ENCODE measurements around the gene MALAT1.
"Not testable (repeated sequence)": the region's sequence is repeated elsewhere in the genome, so short reads cannot be mapped to it uniquely, and the experiment has no call there.

The MALAT1 gene

DNA sequence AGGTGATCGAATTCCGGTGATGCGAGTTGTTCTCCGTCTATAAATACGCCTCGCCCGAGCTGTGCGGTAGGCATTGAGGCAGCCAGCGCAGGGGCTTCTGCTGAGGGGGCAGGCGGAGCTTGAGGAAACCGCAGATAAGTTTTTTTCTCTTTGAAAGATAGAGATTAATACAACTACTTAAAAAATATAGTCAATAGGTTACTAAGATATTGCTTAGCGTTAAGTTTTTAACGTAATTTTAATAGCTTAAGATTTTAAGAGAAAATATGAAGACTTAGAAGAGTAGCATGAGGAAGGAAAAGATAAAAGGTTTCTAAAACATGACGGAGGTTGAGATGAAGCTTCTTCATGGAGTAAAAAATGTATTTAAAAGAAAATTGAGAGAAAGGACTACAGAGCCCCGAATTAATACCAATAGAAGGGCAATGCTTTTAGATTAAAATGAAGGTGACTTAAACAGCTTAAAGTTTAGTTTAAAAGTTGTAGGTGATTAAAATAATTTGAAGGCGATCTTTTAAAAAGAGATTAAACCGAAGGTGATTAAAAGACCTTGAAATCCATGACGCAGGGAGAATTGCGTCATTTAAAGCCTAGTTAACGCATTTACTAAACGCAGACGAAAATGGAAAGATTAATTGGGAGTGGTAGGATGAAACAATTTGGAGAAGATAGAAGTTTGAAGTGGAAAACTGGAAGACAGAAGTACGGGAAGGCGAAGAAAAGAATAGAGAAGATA, at the start of gene MALAT1:
Gene MALAT1, plus strand, starts transcription at position 69 of the 736 bp plus-strand sequence.
- Mint-ChIP-seq H3K36me3 (peaks cover 7 to 12% of the 10 kb centered on the region in 2 donors), H3K27me3 (no peaks in the 10 kb centered on the region), H3K9me3 (no peaks in the 10 kb centered on the region), H3K27ac (no peak within 1 kb of the TSS), H3K4me3 (no peak within 1 kb of the TSS), H3K4me1 (peaks cover 25 to 40% of the 10 kb centered on the region in 2 donors)
- peak; percentile 86 for DNase-seq
- ATAC-seq (replicated peaks): peak; percentile 7 to 13

DNA sequence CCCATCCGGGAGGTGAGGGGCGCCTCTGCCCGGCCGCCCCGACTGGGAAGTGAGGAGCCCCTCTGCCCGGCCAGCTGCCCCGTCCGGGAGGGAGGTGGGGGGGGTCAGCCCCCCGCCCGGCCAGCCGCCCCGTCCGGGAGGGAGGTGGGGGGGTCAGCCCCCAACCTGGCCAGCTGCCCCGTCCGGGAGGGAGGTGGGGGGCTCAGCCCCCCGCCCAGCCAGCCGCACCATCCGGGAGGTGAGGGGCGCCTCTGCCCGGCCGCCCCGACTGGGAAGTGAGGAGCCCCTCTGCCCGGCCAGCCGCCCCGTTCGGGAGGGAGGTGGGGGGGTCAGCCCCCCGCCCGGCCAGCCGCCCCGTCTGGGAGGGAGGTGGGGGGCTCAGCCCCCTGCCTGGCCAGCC, 47.5 kb upstream of the MALAT1 start:
- not testable (repeated sequence) for H3K27ac Mint-ChIP-seq; ATAC-seq (replicated peaks); H3K9me3 Mint-ChIP-seq; DNase-seq; H3K27me3 Mint-ChIP-seq; H3K4me3 Mint-ChIP-seq
- Mint-ChIP-seq H3K36me3 (peaks cover 5 to 14% of the 10 kb centered on the region in 2 donors), H3K4me1 (peaks cover 36 to 54% of the 10 kb centered on the region in 2 donors)

DNA sequence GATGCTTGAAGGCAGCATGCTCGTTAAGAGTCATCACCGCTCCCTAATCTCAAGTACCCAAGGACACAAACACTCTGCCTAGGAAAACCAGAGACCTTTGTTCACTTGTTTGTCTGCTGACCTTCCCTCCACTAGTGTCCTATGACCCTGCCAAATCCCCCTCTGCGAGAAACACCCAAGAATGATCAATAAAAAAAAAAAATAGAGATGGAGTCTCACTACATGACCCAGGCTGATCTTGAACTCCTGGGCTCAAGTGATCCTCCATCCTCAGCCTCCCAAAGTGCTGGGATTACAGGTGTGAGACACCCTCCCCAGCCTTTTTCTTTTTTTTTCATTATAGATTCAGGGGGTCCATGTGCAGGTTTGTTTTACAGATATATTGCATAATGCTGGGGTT, 46.6 kb upstream of the MALAT1 start:
- ATAC-seq (replicated peaks); H3K9me3 Mint-ChIP-seq; DNase-seq; H3K4me3 Mint-ChIP-seq; H3K27me3 Mint-ChIP-seq: not testable (repeated sequence)
- Mint-ChIP-seq H3K4me1 (peaks cover 35 to 50% of the 10 kb centered on the region in 2 donors), H3K27ac (peak overlapping the region; percentile 47), H3K36me3 (peaks cover 5 to 15% of the 10 kb centered on the region in 2 donors)

DNA sequence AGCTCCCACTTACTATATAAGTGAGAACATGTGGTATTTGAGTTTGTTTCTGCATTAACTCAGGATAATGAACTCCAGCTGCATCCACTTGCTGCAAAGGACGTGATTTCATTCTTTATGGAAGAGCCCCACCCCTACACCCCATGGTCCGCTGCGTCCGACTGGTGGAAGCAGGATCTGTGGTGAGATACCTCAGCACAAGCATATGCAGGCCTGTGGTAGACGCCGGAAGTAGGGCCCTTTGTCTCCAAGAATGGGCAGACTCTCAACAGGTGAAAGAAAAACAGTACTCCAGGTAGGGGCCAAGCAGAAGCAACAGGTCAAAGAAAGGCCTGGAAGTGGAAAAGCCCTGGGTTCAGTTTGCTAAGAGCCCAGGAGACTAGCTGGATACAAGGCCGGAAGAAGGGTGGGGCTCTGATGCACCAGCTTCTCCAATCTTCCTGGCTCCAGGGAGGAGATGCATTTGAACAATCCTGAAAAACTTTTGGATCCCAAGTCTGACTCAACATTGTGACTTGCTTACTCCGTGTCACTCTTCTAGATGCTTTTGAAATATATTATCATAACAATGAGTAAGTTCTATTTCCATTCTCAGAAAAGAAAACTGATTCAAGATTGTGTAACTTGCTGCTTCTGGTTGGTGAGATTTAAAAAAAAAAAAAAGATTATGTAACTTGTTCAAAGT, 45.9 kb upstream of the MALAT1 start:
- Mint-ChIP-seq H3K27me3 (no peaks in the 10 kb centered on the region), H3K36me3 (peaks cover 7 to 18% of the 10 kb centered on the region in 2 donors), H3K9me3 (peaks cover 0 to 3% of the 10 kb centered on the region in 2 donors), H3K4me3 (no peak overlapping the region), H3K4me1 (peaks cover 37 to 52% of the 10 kb centered on the region in 2 donors), H3K27ac (no peak overlapping the region)
- no peak for DNase-seq
- ATAC-seq (replicated peaks): no peak

DNA sequence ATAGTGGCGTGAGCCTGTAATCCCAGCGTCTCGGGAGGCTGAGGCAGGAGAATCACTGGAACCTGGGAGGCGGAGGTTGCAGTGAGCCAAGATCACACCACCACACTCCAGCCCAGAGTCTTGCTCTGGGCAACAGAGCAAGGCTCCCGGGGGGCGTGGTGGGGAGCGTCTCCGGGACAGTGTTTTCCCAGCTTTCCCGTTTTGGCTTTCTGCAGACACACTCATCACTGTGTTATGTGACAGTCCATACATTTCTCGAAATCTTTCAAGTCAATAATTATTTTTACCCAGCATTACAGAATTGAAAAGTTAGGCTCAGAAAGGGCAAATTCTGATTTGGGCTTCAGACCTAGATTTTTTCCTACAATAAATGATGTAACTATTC, 44.5 kb upstream of the MALAT1 start:
- Mint-ChIP-seq H3K9me3 (peaks cover 0 to 3% of the 10 kb centered on the region in 2 donors), H3K27ac (peak overlapping the region; percentile 97), H3K36me3 (peaks cover 7 to 22% of the 10 kb centered on the region in 2 donors), H3K27me3 (no peaks in the 10 kb centered on the region), H3K4me1 (peaks cover 28 to 46% of the 10 kb centered on the region in 2 donors), H3K4me3 (peak overlapping the region; percentile 95 to 99)
- ATAC-seq (replicated peaks): no peak
- no peak for DNase-seq

DNA sequence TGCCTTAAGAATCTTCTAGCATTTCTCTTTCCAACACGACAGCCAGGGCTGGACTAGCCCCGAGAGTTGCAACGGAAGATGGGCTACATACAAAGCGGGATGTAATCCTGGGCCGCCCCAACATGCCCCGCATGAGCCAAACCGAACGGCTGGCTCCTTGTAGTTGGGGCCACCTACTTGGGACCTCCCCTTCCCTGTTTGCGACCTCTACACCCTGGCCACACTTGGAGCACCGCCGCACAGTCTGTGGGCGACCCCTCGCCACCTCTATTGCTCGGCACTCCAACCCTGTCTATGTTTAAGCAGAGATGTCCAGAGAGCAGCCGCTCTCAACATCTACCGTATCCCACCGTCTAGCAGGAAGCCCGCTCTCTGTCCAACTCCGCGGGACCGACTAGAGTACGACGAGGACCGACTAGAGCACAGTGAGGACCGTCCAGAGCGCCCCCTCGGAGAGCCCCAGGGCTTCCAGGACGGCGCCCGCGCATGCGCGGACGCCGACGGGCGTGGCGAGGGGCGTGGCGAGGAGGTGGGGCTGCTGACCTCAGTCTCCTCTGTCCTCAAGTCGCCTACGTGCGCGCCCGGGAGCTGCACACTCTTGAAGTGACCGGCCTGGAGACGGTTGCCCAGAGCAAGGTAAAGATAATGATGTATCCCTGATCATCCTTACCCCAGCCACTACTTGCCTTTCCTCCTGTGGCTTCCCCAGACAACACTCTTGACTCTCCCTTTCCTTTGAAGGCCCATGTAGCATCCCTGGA, 44.0 kb upstream of the MALAT1 start:
- Mint-ChIP-seq H3K4me3 (peak overlapping the region; percentile 95 to 99), H3K9me3 (peaks cover 0 to 3% of the 10 kb centered on the region in 2 donors), H3K27ac (peak overlapping the region; percentile 97), H3K36me3 (peaks cover 5 to 25% of the 10 kb centered on the region in 2 donors), H3K4me1 (peaks cover 30 to 49% of the 10 kb centered on the region in 2 donors), H3K27me3 (no peaks in the 10 kb centered on the region)
- DNase-seq: peak; percentile 74
- ATAC-seq (replicated peaks): peak; percentile 93 to 97

DNA sequence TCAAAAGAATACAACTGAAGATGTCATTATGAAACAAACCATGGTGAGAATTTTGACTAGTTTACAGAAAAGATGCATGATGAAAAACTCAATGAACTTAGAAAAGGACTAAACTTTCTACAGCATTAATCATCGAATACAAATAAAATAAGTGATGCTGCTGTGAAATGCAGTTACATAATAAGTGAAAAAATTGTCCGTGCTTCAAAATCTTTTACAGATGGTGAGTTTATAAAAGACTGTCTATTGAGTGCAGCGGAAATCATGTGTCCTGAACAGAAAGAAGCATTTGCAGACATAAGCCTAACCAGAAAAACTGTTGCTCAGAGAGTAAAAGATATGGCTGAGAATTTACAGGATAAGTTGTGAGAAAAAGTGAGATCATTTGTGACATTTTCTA, 42.4 kb upstream of the MALAT1 start:
- peak overlapping the region; percentile 63 to 73 for H3K4me3 Mint-ChIP-seq
- H3K4me1 Mint-ChIP-seq: peaks cover 33 to 54% of the 10 kb centered on the region in 2 donors
- H3K36me3 Mint-ChIP-seq: peaks cover 2 to 22% of the 10 kb centered on the region in 2 donors
- DNase-seq (no peak), ATAC-seq (replicated peaks) (no peak)
- peak overlapping the region; percentile 80 for H3K27ac Mint-ChIP-seq
- no peaks in the 10 kb centered on the region for H3K9me3 Mint-ChIP-seq
- H3K27me3 Mint-ChIP-seq: no peaks in the 10 kb centered on the region

DNA sequence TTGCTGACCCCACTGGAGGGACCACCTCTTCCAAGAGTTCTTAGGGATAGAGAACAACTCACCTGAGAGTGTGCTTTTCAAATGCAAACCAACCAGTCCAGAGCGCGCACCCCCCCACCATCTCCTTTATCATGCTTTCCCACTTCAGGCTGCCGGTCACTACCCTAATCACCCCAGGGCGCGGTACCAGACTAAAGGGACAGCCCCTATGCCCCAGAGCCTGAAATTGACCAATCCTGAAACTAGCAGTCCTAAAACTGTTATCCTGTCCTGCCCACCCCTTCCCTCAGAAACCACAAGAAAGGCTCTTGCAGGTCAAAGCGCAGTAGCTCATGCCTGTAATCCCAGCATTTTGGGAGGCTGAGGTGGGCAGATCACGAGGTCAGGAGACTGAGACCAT, 39.3 kb upstream of the MALAT1 start:
- peaks cover 30 to 48% of the 10 kb centered on the region in 2 donors for H3K4me1 Mint-ChIP-seq
- peak overlapping the region in 1 of 2 donors; percentile 22 for H3K4me3 Mint-ChIP-seq
- no peaks in the 10 kb centered on the region for H3K27me3 Mint-ChIP-seq
- peaks cover 2 to 22% of the 10 kb centered on the region in 2 donors for H3K36me3 Mint-ChIP-seq
- DNase-seq (no peak), ATAC-seq (replicated peaks) (peak in 1 of 2 donors; percentile 31)
- H3K27ac Mint-ChIP-seq: no peak overlapping the region
- H3K9me3 Mint-ChIP-seq: no peaks in the 10 kb centered on the region

DNA sequence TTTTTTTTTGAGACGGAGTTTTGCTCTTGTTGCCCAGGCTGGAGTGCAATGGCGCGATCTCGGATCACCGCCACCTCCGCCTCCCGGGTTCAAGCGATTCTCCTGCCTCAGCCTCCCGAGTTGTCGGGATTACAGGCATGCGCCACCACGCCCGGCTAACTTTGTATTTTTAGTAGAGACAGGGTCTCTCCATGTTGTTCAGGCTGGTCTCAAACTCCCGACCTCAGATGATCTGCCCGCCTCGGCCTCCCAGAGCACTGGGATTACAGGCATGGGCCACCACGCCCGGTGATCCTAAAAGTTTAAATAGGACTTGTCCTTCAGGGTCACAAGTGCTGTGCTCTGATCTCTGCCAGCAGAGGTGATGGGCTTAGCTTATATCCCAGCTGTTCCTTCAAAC, 33.4 kb upstream of the MALAT1 start:
- H3K36me3 Mint-ChIP-seq; H3K27ac Mint-ChIP-seq; H3K27me3 Mint-ChIP-seq; ATAC-seq (replicated peaks); H3K9me3 Mint-ChIP-seq; DNase-seq; H3K4me3 Mint-ChIP-seq: not testable (repeated sequence)
- H3K4me1 Mint-ChIP-seq: peaks cover 18 to 22% of the 10 kb centered on the region in 2 donors

DNA sequence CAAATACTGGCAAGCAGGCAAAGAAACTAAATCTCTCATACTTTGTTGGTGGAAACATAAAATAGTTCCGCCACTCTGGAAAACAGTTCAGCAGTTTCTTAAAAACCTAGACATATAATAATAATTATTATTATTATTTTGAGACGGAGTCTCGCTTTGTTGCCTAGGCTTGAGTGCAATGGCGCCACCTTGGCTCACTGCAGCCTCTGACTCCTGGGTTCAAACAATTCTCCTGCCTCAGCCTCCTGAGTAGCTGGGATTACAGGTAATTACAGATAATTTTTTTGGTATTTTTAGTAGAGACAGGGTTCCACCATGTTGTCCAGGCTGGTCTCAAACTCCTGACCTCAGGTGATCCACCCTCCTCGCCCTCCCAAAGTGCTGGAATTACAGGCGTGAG, 31.5 kb upstream of the MALAT1 start:
- not testable (repeated sequence) for H3K27me3 Mint-ChIP-seq; H3K27ac Mint-ChIP-seq; H3K9me3 Mint-ChIP-seq; H3K4me3 Mint-ChIP-seq; DNase-seq; ATAC-seq (replicated peaks); H3K36me3 Mint-ChIP-seq
- peaks cover 25 to 37% of the 10 kb centered on the region in 2 donors for H3K4me1 Mint-ChIP-seq

DNA sequence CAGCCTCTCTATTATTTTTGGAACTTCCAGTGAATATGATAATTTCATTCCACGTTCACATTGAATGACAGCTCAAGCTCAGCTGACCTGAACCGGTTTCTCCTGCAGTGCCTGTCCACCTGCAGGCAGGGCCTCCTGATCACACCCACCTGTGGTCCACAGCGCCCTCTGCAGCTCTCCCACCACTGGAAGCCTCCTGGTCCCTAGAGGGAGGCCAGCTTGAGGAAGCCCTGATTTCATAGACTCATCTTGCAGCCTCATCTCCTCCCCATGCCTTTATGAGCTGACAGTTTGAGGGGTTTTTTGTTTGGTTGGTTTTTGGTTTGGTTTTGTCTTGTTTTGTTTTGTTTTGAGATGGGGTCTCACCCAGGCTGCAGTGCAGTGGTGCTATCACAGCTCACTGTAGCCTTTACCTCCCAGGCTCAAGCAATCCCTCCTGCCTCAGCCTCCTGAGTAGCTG, 29.9 kb upstream of the MALAT1 start:
- Mint-ChIP-seq H3K4me3 (no peak overlapping the region), H3K27ac (peak overlapping the region; percentile 81), H3K4me1 (peaks cover 25 to 37% of the 10 kb centered on the region in 2 donors), H3K27me3 (no peaks in the 10 kb centered on the region), H3K36me3 (no peaks in the 10 kb centered on the region), H3K9me3 (no peaks in the 10 kb centered on the region)
- DNase-seq: peak; percentile 45
- ATAC-seq (replicated peaks): peak; percentile 42 to 43

DNA sequence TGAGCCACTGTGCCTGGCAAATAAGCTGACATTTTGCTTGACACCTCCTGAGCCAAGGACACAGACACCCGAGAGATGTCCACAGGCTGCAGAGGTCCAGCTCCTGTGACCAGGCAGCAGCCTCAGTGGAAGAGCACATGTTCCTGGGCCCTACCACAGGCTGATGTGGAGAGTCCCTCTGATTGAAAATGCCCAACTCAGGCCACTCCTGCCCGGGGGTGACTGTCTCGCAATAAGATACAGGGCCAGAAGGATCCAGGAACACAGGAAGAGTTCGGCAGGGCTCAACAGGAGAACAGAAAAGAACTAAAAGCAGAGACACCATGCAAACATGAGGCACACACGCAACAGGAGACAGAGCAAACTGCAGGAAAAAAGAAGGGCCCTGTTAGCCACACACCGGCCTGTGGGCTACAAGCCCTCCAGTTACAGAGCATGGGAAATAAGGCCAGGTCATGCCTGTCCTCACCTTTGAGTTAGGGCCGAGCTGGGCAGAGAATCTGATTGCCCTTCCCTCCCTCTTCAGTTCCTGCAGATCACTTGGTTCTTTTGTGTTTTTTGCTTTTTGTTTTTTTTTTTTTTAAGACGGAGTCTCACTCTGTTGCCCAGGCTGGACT, 28.3 kb upstream of the MALAT1 start:
- Mint-ChIP-seq H3K4me3 (no peak overlapping the region), H3K36me3 (no peaks in the 10 kb centered on the region), H3K27ac (peak overlapping the region; percentile 87), H3K4me1 (peaks cover 22 to 37% of the 10 kb centered on the region in 2 donors), H3K9me3 (no peaks in the 10 kb centered on the region), H3K27me3 (no peaks in the 10 kb centered on the region)
- ATAC-seq (replicated peaks) (no peak), DNase-seq (no peak)

DNA sequence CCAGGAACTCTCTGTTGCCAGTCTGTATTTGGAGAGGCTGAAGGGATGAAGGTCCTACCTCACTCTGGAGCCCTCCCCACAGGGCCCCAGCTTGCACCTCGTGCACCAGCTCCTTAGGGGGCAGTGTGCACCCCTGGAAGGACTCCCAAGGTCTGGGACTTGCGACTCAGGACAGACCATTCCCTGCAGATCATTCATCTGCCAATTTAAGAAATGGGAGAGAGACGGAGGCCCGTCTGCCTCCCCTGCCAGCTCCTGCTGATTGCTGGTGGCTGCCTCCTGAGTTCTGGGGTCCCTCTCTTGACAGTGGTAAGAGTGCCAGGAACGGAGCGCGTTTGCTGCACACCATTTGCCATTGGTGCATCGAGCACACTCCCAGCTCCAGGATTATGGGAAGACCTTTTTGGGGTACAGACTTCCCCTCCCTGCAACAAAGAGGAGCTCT, 27.4 kb upstream of the MALAT1 start:
- Mint-ChIP-seq H3K27me3 (no peaks in the 10 kb centered on the region), H3K4me1 (peaks cover 22 to 39% of the 10 kb centered on the region in 2 donors), H3K9me3 (no peaks in the 10 kb centered on the region), H3K4me3 (peak overlapping the region in 1 of 2 donors; percentile 65), H3K36me3 (peaks cover 3 to 4% of the 10 kb centered on the region in 2 donors), H3K27ac (peak overlapping the region; percentile 94)
- ATAC-seq (replicated peaks): peak; percentile 26 to 42
- DNase-seq: no peak
